K562 (cell line): Measurements from ENCODE around the gene FSTL4. TPM values are rescaled to one million over a fixed set of nuclear protein-coding genes. Genes with fewer than 3 reads are reported as not detected.

Experiments used
- ATAC-seq: fragments of 200-7000 bp; cut with Tn5 transposase; 3 replicates; pipeline ENCODE4 v1.9.1; 2020; ENCODE audit warnings: moderate library complexity
- BruUV-seq: library from RNA; stranded (reverse); fragments of 400-500 nt; replicated peaks from 2 replicates; lab custom pipeline; 2021; lab: Mats Ljungman, UMichigan
- CTCF ChIA-PET: fragments of 300-600 bp; formaldehyde crosslinking; extraction: SDS; loops from one replicate; lab custom pipeline; 2021; ENCODE audit warnings: low intra/inter-chr PET ratio; lab: Yijun Ruan, JAX
- POLR2A ChIA-PET: fragments of 300-600, 350-650 bp; sonication (Branson Sonifier 250); formaldehyde crosslinking; extraction: SDS; loops from one replicate; lab custom pipeline; 2021; ENCODE audit warnings: antibody characterized with exemption, inconsistent platforms; lab: Yijun Ruan, JAX
- DNase-seq, 4 experiments: peaks; one replicate each; pipeline versions ENCODE4 v3.0.0 to v3.0.0-alpha.2; 2011 to 2018; ENCODE audit warnings: low spot score in 3 of 4, mixed read lengths in 3 of 4; ENCODE audit errors: extremely low read depth in 1 of 4
- FAIRE-seq: peaks from 2 replicates; lab custom pipeline; 2011; peaks lifted over from hg19 to GRCh38; lab: Jason Lieb, UNC
- H2AFZ ChIP-seq: 2 replicates; pipeline ENCODE4 v1.6.0; 2011; ENCODE audit warnings: low read depth, low read length, control low read depth, inconsistent platforms
- H3K27ac ChIP-seq: fragments of 200-600 bp; 3 replicates; pipeline ENCODE4 v1.8.0; 2011; ENCODE audit warnings: low read depth, mild to moderate bottlenecking, control low read depth, inconsistent platforms, low read length, moderate library complexity, mixed read lengths; ENCODE audit errors: extremely low read depth
- H3K27me3 ChIP-seq, 2 experiments: fragments of 300-600 bp in 1 of 2; 2 replicates in 1 of 2; 3 replicates in 1 of 2; pipeline versions ENCODE4 v1.6.0 to v1.8.0; 2011; ENCODE audit warnings: inconsistent platforms in 2 of 2, low read length in 2 of 2, mild to moderate bottlenecking in 1 of 2, mixed read lengths in 1 of 2, moderate library complexity in 1 of 2; ENCODE audit not compliant: control insufficient read depth in 2 of 2, insufficient read depth in 2 of 2
- H3K36me3 ChIP-seq: fragments of 300-600 bp; 3 replicates; pipeline ENCODE4 v1.8.0; 2011; ENCODE audit warnings: mild to moderate bottlenecking, low read length, inconsistent platforms; ENCODE audit not compliant: control insufficient read depth, insufficient read depth
- H3K4me1 ChIP-seq, 2 experiments: fragments of 200-600 bp in 1 of 2; replicated peaks in 1 of 2; 2 replicates in 1 of 2; 3 replicates in 1 of 2; pipeline versions ENCODE4 v1.5.1 to v1.8.0; 2011; ENCODE audit warnings: inconsistent platforms in 2 of 2, low read length in 2 of 2, mild to moderate bottlenecking in 1 of 2, mixed read lengths in 1 of 2, moderate library complexity in 1 of 2; ENCODE audit not compliant: control insufficient read depth in 2 of 2, insufficient read depth in 2 of 2
- H3K4me2 ChIP-seq: 2 replicates; pipeline ENCODE4 v1.6.1; 2011; ENCODE audit warnings: low read length, control low read depth, inconsistent platforms, mixed read lengths; ENCODE audit not compliant: insufficient read depth
- H3K4me3 ChIP-seq: fragments of 200-600 bp; sonication (generic), shearing (Covaris generic); 2 replicates; pipeline ENCODE4 v1.5.1; 2016; ENCODE audit warnings: control low read depth, inconsistent platforms
- H3K79me2 ChIP-seq: fragments of 200-600 bp; 3 replicates; pipeline ENCODE4 v1.8.0; 2011; ENCODE audit warnings: low read length, inconsistent platforms; ENCODE audit not compliant: control insufficient read depth, insufficient read depth
- H3K9ac ChIP-seq, 2 experiments: 2 replicates each; pipeline versions ENCODE4 v1.6.0 to v1.6.1; 2011; ENCODE audit warnings: low read depth in 2 of 2, low read length in 2 of 2, control low read depth in 1 of 2, inconsistent platforms in 1 of 2, mild to moderate bottlenecking in 1 of 2, mixed read lengths in 1 of 2; ENCODE audit not compliant: insufficient read depth in 1 of 2
- H3K9me1 ChIP-seq: one replicate; pipeline ENCODE4 v1.6.0; 2011; ENCODE audit warnings: inconsistent platforms, mild to moderate bottlenecking, low read length, moderate library complexity; ENCODE audit not compliant: control insufficient read depth, insufficient read depth
- H3K9me3 ChIP-seq: replicated peaks from 2 replicates; pipeline ENCODE4 v1.5.1; 2011; ENCODE audit warnings: low read depth, low read length, inconsistent platforms; ENCODE audit not compliant: control insufficient read depth, insufficient read depth
- H4K20me1 ChIP-seq: replicated peaks from 2 replicates; pipeline ENCODE4 v1.6.1; 2011; ENCODE audit warnings: low read length, inconsistent platforms, mixed read lengths; ENCODE audit not compliant: control insufficient read depth, insufficient read depth
- C11orf30 ChIP-seq: fragments of 450-650 bp; IDR thresholded peaks from 2 replicates; pipeline ENCODE4 v1.6.1; 2016; ENCODE audit warnings: low read depth, mild to moderate bottlenecking
- LEF1 ChIP-seq: fragments of 450-650 bp; IDR thresholded peaks from 2 replicates; pipeline ENCODE4 v1.6.1; 2016; ENCODE audit warnings: mild to moderate bottlenecking
- NFE2 ChIP-seq: IDR thresholded peaks from 2 replicates; pipeline ENCODE4 v1.6.1; 2014; ENCODE audit warnings: antibody characterized with exemption, low read depth
- NFIC ChIP-seq: fragments of 450-650 bp; IDR thresholded peaks from 2 replicates; pipeline ENCODE4 v1.6.1; 2017; ENCODE audit warnings: mild to moderate bottlenecking, inconsistent platforms
- RAD51 ChIP-seq: fragments of 450-650 bp; IDR thresholded peaks from 2 replicates; pipeline ENCODE4 v1.7.1; 2016; ENCODE audit warnings: low read depth, mild to moderate bottlenecking, borderline replicate concordance
- RBM25 ChIP-seq: fragments of 200-400 bp; formaldehyde crosslinking; IDR thresholded peaks from 2 replicates; pipeline ENCODE4 v1.6.1; 2018; ENCODE audit warnings: low read length, low read depth, moderate library complexity; ENCODE audit not compliant: severe bottlenecking
- ZKSCAN8 ChIP-seq: fragments of 200-800 bp; sonication (Bioruptor generic); IDR thresholded peaks from 2 replicates; pipeline ENCODE4 v1.6.1; 2016; ENCODE audit warnings: missing genetic modification characterization, missing compliant biosample characterization
- ZNF316 ChIP-seq: fragments of 450-650 bp; IDR thresholded peaks from 2 replicates; pipeline ENCODE4 v1.6.1; 2016
- WGBS: fragments of 100-300 bp; shearing (Covaris generic); methylation state at CpG from one replicate; pipeline ENCODE4 v1.1.6; 2016; ENCODE audit warnings: low coverage, mixed read lengths; ENCODE audit not compliant: insufficient coverage; ENCODE audit errors: missing lambda C conversion rate; 5-methylcytosine and 5-hydroxymethylcytosine counted together
- in situ Hi-C: fragments of 300-500 bp; cut with MboI; formaldehyde crosslinking; loops from 4 replicates; pipeline ENCODE4 v1.15.0; 2018; ENCODE audit warnings: inconsistent platforms, mixed read lengths
- intact Hi-C: fragments of 100-400 bp; cut with micrococcal nuclease; formaldehyde crosslinking; loops from 2 replicates; pipeline ENCODE4 v1.14.2; 2022
- polyA plus RNA-seq, 8 experiments: library from polyadenylated mRNA; depleted of rRNA in 4 of 8; stranded (reverse) in 5 of 8; unstranded in 3 of 8; fragments of >200 nt; fragmentation: Nextera tagmentation in 2 of 8; fragmentation: Illumina TruSeq in 1 of 8; extraction: Ambion mirVana in 2 of 8; extraction: Trizol in 1 of 8; gene quantifications; 2 replicates each; pipeline versions ENCODE4 v1.2.1 to v1.2.3, GENCODE V29; 2011 to 2014; ENCODE audit warnings: inconsistent platforms in 1 of 8, missing spikeins in 1 of 8
- total RNA-seq, 7 experiments: library from RNA; depleted of rRNA in 6 of 7; stranded (reverse); fragments of >200 nt in 6 of 7; fragmentation: Illumina TruSeq in 2 of 7; extraction: Trizol in 2 of 7; gene quantifications; 2 replicates each; pipeline versions ENCODE4 v1.2.1 to v1.2.3, GENCODE V29; 2011 to 2021; ENCODE audit warnings: low replicate concordance in 1 of 7
- TF ChIP-seq, protein P1 (sequence below): fragments of 450-650 bp; formaldehyde crosslinking; IDR thresholded peaks from 2 replicates; pipeline ENCODE4 v1.4.0; 2020; ENCODE audit warnings: mild to moderate bottlenecking, mixed read lengths
- TF ChIP-seq, protein P2 (sequence below): sonication (generic); formaldehyde crosslinking; IDR thresholded peaks from 2 replicates; pipeline ENCODE4 v1.8.1; 2023; ENCODE audit warnings: mild to moderate bottlenecking, missing genetic modification reagents
- TF ChIP-seq, protein P3 (sequence below): sonication (generic); formaldehyde crosslinking; IDR thresholded peaks from 2 replicates; pipeline ENCODE4 v1.9.0; 2022; ENCODE audit warnings: mild to moderate bottlenecking, missing genetic modification reagents
- TF ChIP-seq, protein P4 (sequence below), 2 experiments: fragments of 450-650 bp in 1 of 2; sonication (generic) in 1 of 2; formaldehyde crosslinking in 1 of 2; IDR thresholded peaks in 1 of 2; conservative IDR thresholded peaks in 1 of 2; 2 replicates each; pipeline versions ENCODE4 v1.6.1 to v1.8.1; 2016 to 2023; ENCODE audit warnings: mild to moderate bottlenecking in 2 of 2, moderate library complexity in 2 of 2, inconsistent platforms in 1 of 2, missing genetic modification reagents in 1 of 2

Gene FSTL4
- total and polyA plus RNA-seq, 9 of the 15 experiments (the other 6 are each of a cell fraction or from before 2014, with no cell fraction given), result 0.08 to 0.18 (median 0.10) TPM; not detected in 5

DNA sequence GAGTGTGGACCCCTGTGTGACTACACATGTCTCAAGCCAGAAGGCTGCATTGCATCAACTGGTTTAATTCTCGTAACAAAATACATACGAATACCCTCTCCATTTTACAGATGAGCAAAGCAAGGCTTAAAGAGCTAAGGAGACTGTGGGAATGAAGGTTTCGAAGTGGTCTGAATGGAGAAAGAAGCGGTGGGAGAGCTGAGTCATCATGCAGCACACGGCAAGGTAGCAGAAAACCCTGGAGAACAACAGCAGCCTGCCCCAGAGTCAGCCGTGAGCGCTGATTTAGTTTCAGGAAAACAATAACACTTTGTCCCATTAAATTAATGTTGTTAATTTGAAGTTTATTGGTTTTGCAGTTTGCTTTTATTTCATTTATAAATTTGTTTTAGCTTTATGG lies 336.7 kb downstream of the FSTL4 start:
- no peak for DNase-seq
- no peaks in the 10 kb centered on the region for H3K36me3 ChIP-seq
- H4K20me1 ChIP-seq, result peaks cover 6% of the 10 kb centered on the region; the same call in 1 of the 2 replicates
- BruUV-seq, result no TSS peak
- TF ChIP-seq NFIC (no peak), C11orf30 (0 out of 2 replicates have a peak, but pooled peaks have one; percentile 41), RBM25 (peak; percentile 4), ZNF316 (peak; percentile 42), NFE2 (peak; percentile 41; the same call in 1 of the 2 replicates)
- no peak for ATAC-seq
- no peak overlapping the region for H3K27ac ChIP-seq
- no peak overlapping the region for H2AFZ ChIP-seq
- peaks cover 35 to 57% of the 10 kb centered on the region in 2 experiments for H3K27me3 ChIP-seq
- H3K9me3 ChIP-seq, result no peaks in the 10 kb centered on the region
- H3K9ac ChIP-seq, result no peak overlapping the region
- H3K4me1 ChIP-seq, result no peaks in the 10 kb centered on the region; a peak in 1 of 5 replicates
- no peaks in the 10 kb centered on the region for H3K79me2 ChIP-seq
- ChIA-PET POLR2A (interaction anchor here (0.6 kb wide), 1 partner anchor 10 kb away, joined by 3 read pairs; no protein-coding TSS in a partner anchor), CTCF (no interaction called here)
- no peaks in the 10 kb centered on the region for H3K9me1 ChIP-seq
- in situ Hi-C loops, result no loop called here
- H3K4me2 ChIP-seq, result no peak overlapping the region
- FAIRE-seq, result no peak
- H3K4me3 ChIP-seq, result no peak overlapping the region
- intact Hi-C loops, result no loop called here
- 25% methylated on average over 7 of the region's 7 CpGs for WGBS

DNA sequence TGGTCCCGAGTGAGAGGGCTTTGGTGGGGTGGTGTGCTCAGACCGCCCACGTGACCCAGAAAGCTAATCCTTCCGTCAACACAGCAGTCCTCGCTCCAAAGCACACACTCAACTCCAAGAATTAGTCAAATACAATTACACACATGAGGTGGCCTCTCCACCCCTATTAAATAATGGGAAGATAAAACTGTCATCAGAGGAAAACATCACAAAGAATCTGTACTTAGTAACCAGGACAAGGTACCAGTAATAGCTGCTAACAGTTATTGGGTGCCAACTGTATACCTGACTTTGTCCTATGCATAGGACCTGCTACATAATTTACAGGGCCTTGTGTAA lies 337.8 kb downstream of the FSTL4 start:
- DNase-seq (no peak), ATAC-seq (no peak), FAIRE-seq (no peak)
- no peaks in the 10 kb centered on the region for H3K9me1 ChIP-seq
- no peaks in the 10 kb centered on the region for H3K9me3 ChIP-seq
- H4K20me1 ChIP-seq, result peaks cover 11% of the 10 kb centered on the region
- CTCF ChIA-PET, result no interaction called here
- H3K79me2 ChIP-seq, result no peaks in the 10 kb centered on the region
- in situ Hi-C loops, result no loop called here
- no peak overlapping the region for H2AFZ ChIP-seq
- H3K4me2 ChIP-seq, result no peak overlapping the region
- no peaks in the 10 kb centered on the region; a peak in 1 of 5 replicates for H3K4me1 ChIP-seq
- POLR2A ChIA-PET, result no interaction called here
- no TSS peak for BruUV-seq
- peaks cover 44 to 67% of the 10 kb centered on the region in 2 experiments for H3K27me3 ChIP-seq
- H3K27ac ChIP-seq, result no peak overlapping the region
- no peaks in the 10 kb centered on the region for H3K36me3 ChIP-seq
- 10% methylated on average over 5 of the region's 5 CpGs for WGBS
- H3K9ac ChIP-seq, result no peak overlapping the region
- no peak overlapping the region for H3K4me3 ChIP-seq
- intact Hi-C loops, result no loop called here
- TF ChIP-seq, protein P1, sequence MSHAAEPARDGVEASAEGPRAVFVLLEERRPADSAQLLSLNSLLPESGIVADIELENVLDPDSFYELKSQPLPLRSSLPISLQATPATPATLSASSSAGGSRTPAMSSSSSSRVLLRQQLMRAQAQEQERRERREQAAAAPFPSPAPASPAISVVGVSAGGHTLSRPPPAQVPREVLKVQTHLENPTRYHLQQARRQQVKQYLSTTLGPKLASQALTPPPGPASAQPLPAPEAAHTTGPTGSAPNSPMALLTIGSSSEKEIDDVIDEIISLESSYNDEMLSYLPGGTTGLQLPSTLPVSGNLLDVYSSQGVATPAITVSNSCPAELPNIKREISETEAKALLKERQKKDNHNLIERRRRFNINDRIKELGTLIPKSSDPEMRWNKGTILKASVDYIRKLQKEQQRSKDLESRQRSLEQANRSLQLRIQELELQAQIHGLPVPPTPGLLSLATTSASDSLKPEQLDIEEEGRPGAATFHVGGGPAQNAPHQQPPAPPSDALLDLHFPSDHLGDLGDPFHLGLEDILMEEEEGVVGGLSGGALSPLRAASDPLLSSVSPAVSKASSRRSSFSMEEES (CRISPR knock-in tag), result 0 out of 2 replicates have a peak, but pooled peaks have one; percentile 6
- TF ChIP-seq, protein P2, sequence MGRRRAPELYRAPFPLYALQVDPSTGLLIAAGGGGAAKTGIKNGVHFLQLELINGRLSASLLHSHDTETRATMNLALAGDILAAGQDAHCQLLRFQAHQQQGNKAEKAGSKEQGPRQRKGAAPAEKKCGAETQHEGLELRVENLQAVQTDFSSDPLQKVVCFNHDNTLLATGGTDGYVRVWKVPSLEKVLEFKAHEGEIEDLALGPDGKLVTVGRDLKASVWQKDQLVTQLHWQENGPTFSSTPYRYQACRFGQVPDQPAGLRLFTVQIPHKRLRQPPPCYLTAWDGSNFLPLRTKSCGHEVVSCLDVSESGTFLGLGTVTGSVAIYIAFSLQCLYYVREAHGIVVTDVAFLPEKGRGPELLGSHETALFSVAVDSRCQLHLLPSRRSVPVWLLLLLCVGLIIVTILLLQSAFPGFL (CRISPR knock-in tag), result no peak
- TF ChIP-seq, protein P3, sequence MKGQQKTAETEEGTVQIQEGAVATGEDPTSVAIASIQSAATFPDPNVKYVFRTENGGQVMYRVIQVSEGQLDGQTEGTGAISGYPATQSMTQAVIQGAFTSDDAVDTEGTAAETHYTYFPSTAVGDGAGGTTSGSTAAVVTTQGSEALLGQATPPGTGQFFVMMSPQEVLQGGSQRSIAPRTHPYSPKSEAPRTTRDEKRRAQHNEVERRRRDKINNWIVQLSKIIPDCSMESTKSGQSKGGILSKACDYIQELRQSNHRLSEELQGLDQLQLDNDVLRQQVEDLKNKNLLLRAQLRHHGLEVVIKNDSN, result 0 out of 2 replicates have a peak, but pooled peaks have one; percentile 42
- TF ChIP-seq, protein P4, sequence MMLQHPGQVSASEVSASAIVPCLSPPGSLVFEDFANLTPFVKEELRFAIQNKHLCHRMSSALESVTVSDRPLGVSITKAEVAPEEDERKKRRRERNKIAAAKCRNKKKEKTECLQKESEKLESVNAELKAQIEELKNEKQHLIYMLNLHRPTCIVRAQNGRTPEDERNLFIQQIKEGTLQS (IDR thresholded peaks at IDR 0.05), result no peak
- TF ChIP-seq, protein P4 (CRISPR knock-in tag; conservative IDR thresholded peaks at IDR 0.05), result no peak
- TF ChIP-seq LEF1, result no peak
- TF ChIP-seq ZKSCAN8 (CRISPR knock-in tag), result peak; percentile 33; the same call in 1 of the 2 replicates
- TF ChIP-seq RAD51, result peak; percentile 29; the same call in 1 of the 2 replicates
